Omental fat pad (tissue), 4 donors: ENCODE data around the gene RTP3. TPM values are rescaled to one million over a fixed set of nuclear protein-coding genes. Genes with fewer than 3 reads are reported as not detected.

Experiments used
- ATAC-seq: fragments of 150-250 bp; one replicate; pipeline ENCODE4 v1.9.1; 2016; ENCODE audit warnings: mild to moderate bottlenecking, moderate library complexity; ENCODE audit not compliant: low FRiP score
- DNase-seq: peaks from one replicate; pipeline ENCODE4 v3.0.0-alpha.2; 2019; ENCODE audit warnings: low spot score
- total RNA-seq, 4 donors: library from RNA; depleted of rRNA; stranded (reverse); fragments of >200 nt; gene quantifications; one replicate each; pipeline ENCODE4 v1.1.0, GENCODE V29; 2016
- TF ChIP-seq, protein P1 (sequence below), 3 donors: fragments of 450-650 bp; IDR thresholded peaks; one replicate each; pipeline ENCODE4 v1.5.1; 2016 to 2017; ENCODE audit warnings: antibody characterized with exemption in 3 of 3, mild to moderate bottlenecking in 3 of 3, moderate library complexity in 2 of 3

RTP3 gene
- total RNA-seq, 4 donors from 2014 or later, result not detected

DNA sequence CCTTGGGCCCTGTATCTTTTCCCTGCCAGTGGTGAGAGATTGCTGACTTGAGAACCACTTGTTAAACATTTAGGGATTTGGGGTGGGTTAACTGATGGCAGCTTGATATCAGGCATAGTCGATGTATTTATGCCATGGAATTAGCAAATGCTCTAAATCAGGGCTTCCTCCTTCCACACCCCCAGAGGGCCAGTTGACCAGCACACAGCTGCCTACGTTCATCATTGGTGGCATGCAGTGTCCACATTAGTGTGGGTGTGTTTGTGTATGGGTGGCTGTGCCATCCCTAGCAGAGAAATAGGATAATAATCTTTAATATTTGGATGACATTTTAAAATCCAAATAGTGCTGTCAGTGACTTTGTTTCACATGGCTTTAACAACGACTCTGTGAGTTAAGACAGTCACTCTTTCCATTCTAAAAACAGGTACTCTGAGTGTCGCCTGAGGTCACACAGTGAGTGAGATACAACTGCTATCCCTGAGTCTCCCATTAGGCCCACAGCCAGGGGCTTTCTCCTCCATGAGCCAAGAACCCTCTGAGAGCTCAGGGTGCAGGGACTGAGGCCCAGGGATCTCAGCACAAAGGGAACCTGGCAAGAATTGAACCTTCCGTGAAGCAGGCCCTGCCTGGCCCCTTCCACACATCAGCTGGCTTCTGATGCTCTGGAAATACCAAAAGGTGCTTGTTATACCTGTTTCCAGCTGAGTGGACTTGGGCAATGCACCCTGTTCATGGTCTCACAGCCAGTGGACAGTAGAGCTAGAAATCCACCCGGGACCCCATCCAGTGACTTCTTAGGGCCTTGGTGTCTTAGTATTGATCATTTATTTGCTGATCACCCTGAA lies 28.8 kb upstream of the RTP3 start:
- ATAC-seq (no peak), DNase-seq (no peak)

DNA sequence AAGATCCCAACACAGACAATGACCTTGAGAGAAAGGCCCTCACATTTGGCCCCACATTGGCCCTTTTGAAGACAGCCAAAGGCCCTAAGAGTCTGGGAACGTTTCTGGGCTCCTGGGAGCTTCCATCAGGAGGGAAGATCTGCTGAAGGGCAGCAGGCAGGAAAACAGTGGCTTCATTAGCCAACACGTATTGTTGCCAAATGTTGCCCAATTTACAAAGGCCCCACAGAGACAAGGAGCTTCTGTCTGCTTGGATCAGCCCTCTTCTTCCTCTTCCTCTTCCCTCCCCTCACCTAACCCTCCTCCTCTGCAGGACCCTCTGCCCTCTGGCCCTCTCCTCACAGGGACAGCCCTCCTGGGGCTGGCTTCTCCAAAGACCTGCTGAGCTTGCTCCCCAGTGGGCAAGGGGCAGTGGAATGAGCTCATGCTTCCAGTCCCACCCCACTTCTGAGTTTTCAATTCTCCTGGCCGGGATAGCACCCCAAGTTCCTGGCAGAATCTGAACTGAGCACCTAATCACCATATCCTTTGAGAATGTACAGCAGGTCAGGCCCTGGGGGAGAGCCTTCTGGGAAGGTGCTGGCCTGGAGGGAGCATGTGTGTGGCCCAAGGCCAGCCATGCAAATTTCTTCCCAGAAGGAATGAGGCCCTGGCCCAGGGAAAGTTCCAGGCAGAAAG lies 28.0 kb upstream of the RTP3 start:
- ATAC-seq (peak; percentile 49), DNase-seq (no peak)
- TF ChIP-seq, protein P1, sequence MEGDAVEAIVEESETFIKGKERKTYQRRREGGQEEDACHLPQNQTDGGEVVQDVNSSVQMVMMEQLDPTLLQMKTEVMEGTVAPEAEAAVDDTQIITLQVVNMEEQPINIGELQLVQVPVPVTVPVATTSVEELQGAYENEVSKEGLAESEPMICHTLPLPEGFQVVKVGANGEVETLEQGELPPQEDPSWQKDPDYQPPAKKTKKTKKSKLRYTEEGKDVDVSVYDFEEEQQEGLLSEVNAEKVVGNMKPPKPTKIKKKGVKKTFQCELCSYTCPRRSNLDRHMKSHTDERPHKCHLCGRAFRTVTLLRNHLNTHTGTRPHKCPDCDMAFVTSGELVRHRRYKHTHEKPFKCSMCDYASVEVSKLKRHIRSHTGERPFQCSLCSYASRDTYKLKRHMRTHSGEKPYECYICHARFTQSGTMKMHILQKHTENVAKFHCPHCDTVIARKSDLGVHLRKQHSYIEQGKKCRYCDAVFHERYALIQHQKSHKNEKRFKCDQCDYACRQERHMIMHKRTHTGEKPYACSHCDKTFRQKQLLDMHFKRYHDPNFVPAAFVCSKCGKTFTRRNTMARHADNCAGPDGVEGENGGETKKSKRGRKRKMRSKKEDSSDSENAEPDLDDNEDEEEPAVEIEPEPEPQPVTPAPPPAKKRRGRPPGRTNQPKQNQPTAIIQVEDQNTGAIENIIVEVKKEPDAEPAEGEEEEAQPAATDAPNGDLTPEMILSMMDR (IDR thresholded peaks at IDR 0.05), result no peak

More for the DNA sequence above, 28.8 kb upstream of the RTP3 start:
- TF ChIP-seq, protein P1 (IDR thresholded peaks at IDR 0.05), result no peak

DNA sequence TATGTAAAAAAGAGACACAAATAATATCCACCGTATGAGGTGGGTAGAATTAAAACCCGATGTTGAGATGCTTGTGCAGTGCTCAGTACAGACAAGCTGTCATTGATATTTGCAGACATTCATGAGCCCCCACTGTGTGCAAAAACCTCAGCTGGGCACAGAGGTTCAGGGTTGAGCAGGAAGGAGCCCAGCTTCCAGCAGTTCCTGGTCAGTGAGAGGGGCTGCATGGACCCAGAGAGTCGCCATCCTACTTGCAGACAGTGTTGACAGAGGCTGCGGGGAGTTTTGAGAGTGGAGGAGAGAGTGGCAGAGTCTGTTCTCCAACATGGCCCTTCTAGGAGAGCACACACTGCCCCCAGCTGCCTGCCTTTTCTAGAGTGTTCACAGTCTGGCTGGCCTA lies 26.9 kb upstream of the RTP3 start:
- ATAC-seq, result no peak
- TF ChIP-seq, protein P1 (IDR thresholded peaks at IDR 0.05), result no peak
- no peak for DNase-seq

DNA sequence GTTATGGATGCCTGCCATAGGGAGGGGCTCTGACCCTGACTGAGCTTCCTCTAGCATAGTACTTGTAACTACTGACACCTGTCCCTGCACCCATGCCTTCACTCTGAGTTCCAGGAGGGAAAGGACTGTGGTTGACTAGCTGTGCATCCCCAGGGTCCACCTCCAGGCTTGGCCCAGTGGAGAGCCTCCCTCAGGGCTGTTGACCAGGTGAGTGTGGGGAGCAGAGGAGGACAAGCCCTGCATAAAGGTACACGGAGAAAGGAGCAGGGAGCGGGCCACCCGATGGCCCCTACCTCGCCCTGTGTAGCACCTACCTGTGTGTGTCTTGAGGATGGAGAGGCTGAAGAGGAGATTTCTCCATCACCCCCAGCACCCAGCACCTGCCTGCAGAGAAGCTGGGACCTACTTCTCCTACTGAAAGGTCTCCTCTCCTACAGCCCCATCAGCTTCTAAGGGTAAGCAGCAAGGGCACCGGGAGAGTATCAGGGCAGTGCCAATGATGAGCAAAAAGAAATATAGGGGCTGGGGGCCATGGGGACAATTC lies 26.3 kb upstream of the RTP3 start:
- DNase-seq (no peak), ATAC-seq (no peak)
- TF ChIP-seq, protein P1 (IDR thresholded peaks at IDR 0.05), result no peak

DNA sequence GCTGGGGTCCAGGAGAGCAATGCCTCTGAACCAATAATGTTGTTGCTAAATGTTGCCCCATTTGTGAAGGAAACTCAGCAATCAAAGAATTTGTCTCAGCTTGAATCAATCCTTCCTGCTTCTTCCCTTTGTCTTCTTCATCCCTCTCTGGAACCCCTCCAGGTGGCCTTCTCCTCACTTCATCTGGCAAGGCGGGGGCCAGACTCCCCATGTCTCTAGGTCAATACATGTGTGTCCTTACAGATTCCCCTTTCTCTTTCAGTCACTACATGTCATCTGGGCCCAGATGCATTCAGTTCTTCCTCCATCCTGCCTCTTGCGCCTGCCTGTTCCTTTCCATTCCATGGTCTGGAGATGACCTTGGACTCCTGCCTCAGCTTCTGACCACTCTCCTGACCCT lies 25.0 kb upstream of the RTP3 start:
- DNase-seq, result no peak

DNA sequence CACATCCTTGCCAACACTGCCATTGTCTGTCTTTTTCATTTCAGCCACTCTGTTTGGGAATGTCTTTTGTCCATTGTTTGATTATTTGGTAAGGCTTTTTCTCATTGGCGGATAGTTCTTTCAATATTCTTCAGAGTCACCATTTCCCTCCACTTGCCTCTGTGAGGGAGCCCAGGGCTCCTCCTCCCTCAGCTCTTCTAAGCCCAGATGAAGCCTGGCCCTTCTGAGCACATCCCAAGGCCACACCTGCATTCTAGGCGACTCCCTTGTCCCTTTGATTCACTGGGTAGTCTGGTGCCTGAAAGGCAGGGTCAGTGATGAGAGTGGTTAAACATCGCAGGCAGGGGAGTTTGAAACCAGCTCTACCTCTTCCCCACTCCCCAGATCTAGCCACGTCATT lies 20.6 kb upstream of the RTP3 start:
- no peak for ATAC-seq
- TF ChIP-seq, protein P1 (IDR thresholded peaks at IDR 0.05), result no peak
- DNase-seq, result no peak

More for the DNA sequence above, 25.0 kb upstream of the RTP3 start:
- ATAC-seq, result no peak
- TF ChIP-seq, protein P1 (IDR thresholded peaks at IDR 0.05), result no peak
